ENCODE measurements around the gene LPIN1. TPM values are rescaled to one million over a fixed set of nuclear protein-coding genes. Genes with fewer than 3 reads are reported as not detected.
"Not testable (repeated sequence)": the region's sequence is repeated elsewhere in the genome, so short reads cannot be mapped to it uniquely, and the experiment has no call there.

The LPIN1 gene
- total RNA-seq, 1 donor from 2014 or later: 18.8 TPM

- no peak overlapping the region for H3K27ac ChIP-seq (ENCODE audit: low read depth, low read length)
- no peak overlapping the region for H3K4me3 ChIP-seq (ENCODE audit: low read length in 3 of 3)
- H3K9ac ChIP-seq (ENCODE audit: low read depth in 1 of 3, low read length in 3 of 3): no peak overlapping the region
- H3K4me1 ChIP-seq (ENCODE audit: control insufficient read depth in 3 of 3, insufficient read depth in 3 of 3, low read length in 3 of 3): peaks cover 16 to 36% (median 34%) of the 10 kb centered on the region in 3 donors
- no peaks in the 10 kb centered on the region for H3K9me3 ChIP-seq (ENCODE audit: control insufficient read depth in 3 of 3, low read length in 3 of 3)
- no peaks in the 10 kb centered on the region for H3K27me3 ChIP-seq (ENCODE audit: control insufficient read depth in 3 of 3, insufficient read depth in 3 of 3, low read length in 3 of 3)
- H3K36me3 ChIP-seq (ENCODE audit: control insufficient read depth in 3 of 3, insufficient read depth in 3 of 3, low read length in 3 of 3): peaks cover 49 to 60% (median 51%) of the 10 kb centered on the region in 3 donors
Measured at GRCh38 chr2:11805920-11806319, 59.5 kb downstream of the LPIN1 start.

- H3K9ac ChIP-seq (ENCODE audit: low read depth in 1 of 3, low read length in 3 of 3): peak overlapping the region in 1 of 3 donors; percentile 25
- no peaks in the 10 kb centered on the region for H3K27me3 ChIP-seq (ENCODE audit: control insufficient read depth in 3 of 3, insufficient read depth in 3 of 3, low read length in 3 of 3)
- peaks cover 21 to 39% (median 39%) of the 10 kb centered on the region in 3 donors for H3K4me1 ChIP-seq (ENCODE audit: control insufficient read depth in 3 of 3, insufficient read depth in 3 of 3, low read length in 3 of 3)
- peaks cover 51 to 59% (median 52%) of the 10 kb centered on the region in 3 donors for H3K36me3 ChIP-seq (ENCODE audit: control insufficient read depth in 3 of 3, insufficient read depth in 3 of 3, low read length in 3 of 3)
- no peaks in the 10 kb centered on the region for H3K9me3 ChIP-seq (ENCODE audit: control insufficient read depth in 3 of 3, low read length in 3 of 3)
- H3K4me3 ChIP-seq (ENCODE audit: low read length in 3 of 3): no peak overlapping the region
- peak overlapping the region; percentile 75 for H3K27ac ChIP-seq (ENCODE audit: low read depth, low read length)
Measured at GRCh38 chr2:11807156-11808015, 61.0 kb downstream of the LPIN1 start.

GRCh38 chr2:11808016-11808400, 61.6 kb downstream of the LPIN1 start:
- no peaks in the 10 kb centered on the region for H3K9me3 ChIP-seq (ENCODE audit: control insufficient read depth in 3 of 3, low read length in 3 of 3)
- peak overlapping the region; percentile 75 for H3K27ac ChIP-seq (ENCODE audit: low read depth, low read length)
- peaks cover 49 to 56% (median 51%) of the 10 kb centered on the region in 3 donors for H3K36me3 ChIP-seq (ENCODE audit: control insufficient read depth in 3 of 3, insufficient read depth in 3 of 3, low read length in 3 of 3)
- no peaks in the 10 kb centered on the region for H3K27me3 ChIP-seq (ENCODE audit: control insufficient read depth in 3 of 3, insufficient read depth in 3 of 3, low read length in 3 of 3)
- peaks cover 21 to 39% (median 39%) of the 10 kb centered on the region in 3 donors for H3K4me1 ChIP-seq (ENCODE audit: control insufficient read depth in 3 of 3, insufficient read depth in 3 of 3, low read length in 3 of 3)
- H3K9ac ChIP-seq (ENCODE audit: low read depth in 1 of 3, low read length in 3 of 3): peak overlapping the region in 1 of 3 donors; percentile 25
- no peak overlapping the region for H3K4me3 ChIP-seq (ENCODE audit: low read length in 3 of 3)

- no peak overlapping the region for H3K9ac ChIP-seq (ENCODE audit: low read depth in 1 of 3, low read length in 3 of 3)
- no peaks in the 10 kb centered on the region for H3K27me3 ChIP-seq (ENCODE audit: control insufficient read depth in 3 of 3, insufficient read depth in 3 of 3, low read length in 3 of 3)
- H3K4me3 ChIP-seq (ENCODE audit: low read length in 3 of 3): no peak overlapping the region
- H3K9me3 ChIP-seq (ENCODE audit: control insufficient read depth in 3 of 3, low read length in 3 of 3): no peaks in the 10 kb centered on the region
- peaks cover 34 to 46% (median 41%) of the 10 kb centered on the region in 3 donors for H3K36me3 ChIP-seq (ENCODE audit: control insufficient read depth in 3 of 3, insufficient read depth in 3 of 3, low read length in 3 of 3)
- peak overlapping the region; percentile 7 for H3K27ac ChIP-seq (ENCODE audit: low read depth, low read length)
- peaks cover 21 to 39% (median 39%) of the 10 kb centered on the region in 3 donors for H3K4me1 ChIP-seq (ENCODE audit: control insufficient read depth in 3 of 3, insufficient read depth in 3 of 3, low read length in 3 of 3)
Measured at GRCh38 chr2:11809586-11810236, 63.3 kb downstream of the LPIN1 start.

- Histone ChIP-seq H3K9me3 (ENCODE audit: control insufficient read depth in 3 of 3, low read length in 3 of 3) (no peaks in the 10 kb centered on the region), H3K27me3 (ENCODE audit: control insufficient read depth in 3 of 3, insufficient read depth in 3 of 3, low read length in 3 of 3) (no peaks in the 10 kb centered on the region), H3K36me3 (ENCODE audit: control insufficient read depth in 3 of 3, insufficient read depth in 3 of 3, low read length in 3 of 3) (peaks cover 34 to 45% (median 41%) of the 10 kb centered on the region in 3 donors), H3K4me3 (ENCODE audit: low read length in 3 of 3) (no peak overlapping the region), H3K4me1 (ENCODE audit: control insufficient read depth in 3 of 3, insufficient read depth in 3 of 3, low read length in 3 of 3) (peaks cover 21 to 39% (median 39%) of the 10 kb centered on the region in 3 donors), H3K27ac (ENCODE audit: low read depth, low read length) (peak overlapping the region; percentile 7), H3K9ac (ENCODE audit: low read depth in 1 of 3, low read length in 3 of 3) (peak overlapping the region in 1 of 3 donors; percentile 8)
Measured at GRCh38 chr2:11810237-11810977, 64.0 kb downstream of the LPIN1 start.

GRCh38 chr2:11811036-11811654, 64.7 kb downstream of the LPIN1 start:
- no peak overlapping the region for H3K27ac ChIP-seq (ENCODE audit: low read depth, low read length)
- H3K9me3 ChIP-seq (ENCODE audit: control insufficient read depth in 3 of 3, low read length in 3 of 3): no peaks in the 10 kb centered on the region
- no peak overlapping the region for H3K4me3 ChIP-seq (ENCODE audit: low read length in 3 of 3)
- peak overlapping the region in 2 of 3 donors; percentile 34 to 64 for H3K9ac ChIP-seq (ENCODE audit: low read depth in 1 of 3, low read length in 3 of 3)
- peaks cover 21 to 35% (median 35%) of the 10 kb centered on the region in 3 donors for H3K4me1 ChIP-seq (ENCODE audit: control insufficient read depth in 3 of 3, insufficient read depth in 3 of 3, low read length in 3 of 3)
- no peaks in the 10 kb centered on the region for H3K27me3 ChIP-seq (ENCODE audit: control insufficient read depth in 3 of 3, insufficient read depth in 3 of 3, low read length in 3 of 3)
- peaks cover 31 to 44% (median 37%) of the 10 kb centered on the region in 3 donors for H3K36me3 ChIP-seq (ENCODE audit: control insufficient read depth in 3 of 3, insufficient read depth in 3 of 3, low read length in 3 of 3)

- Histone ChIP-seq H3K27me3 (ENCODE audit: control insufficient read depth in 3 of 3, insufficient read depth in 3 of 3, low read length in 3 of 3) (no peaks in the 10 kb centered on the region), H3K9ac (ENCODE audit: low read depth in 1 of 3, low read length in 3 of 3) (no peak overlapping the region), H3K4me1 (ENCODE audit: control insufficient read depth in 3 of 3, insufficient read depth in 3 of 3, low read length in 3 of 3) (peaks cover 13 to 25% (median 24%) of the 10 kb centered on the region in 3 donors), H3K27ac (ENCODE audit: low read depth, low read length) (no peak overlapping the region), H3K4me3 (ENCODE audit: low read length in 3 of 3) (no peak overlapping the region), H3K9me3 (ENCODE audit: control insufficient read depth in 3 of 3, low read length in 3 of 3) (no peaks in the 10 kb centered on the region), H3K36me3 (ENCODE audit: control insufficient read depth in 3 of 3, insufficient read depth in 3 of 3, low read length in 3 of 3) (peaks cover 32 to 43% (median 39%) of the 10 kb centered on the region in 3 donors)
Measured at GRCh38 chr2:11812466-11813248, 66.2 kb downstream of the LPIN1 start.

- H3K9ac ChIP-seq (ENCODE audit: low read depth in 1 of 3, low read length in 3 of 3); H3K9me3 ChIP-seq (ENCODE audit: control insufficient read depth in 3 of 3, low read length in 3 of 3); H3K4me3 ChIP-seq (ENCODE audit: low read length in 3 of 3); H3K27me3 ChIP-seq (ENCODE audit: control insufficient read depth in 3 of 3, insufficient read depth in 3 of 3, low read length in 3 of 3); H3K27ac ChIP-seq (ENCODE audit: low read depth, low read length): not testable (repeated sequence)
- Histone ChIP-seq H3K36me3 (ENCODE audit: control insufficient read depth in 3 of 3, insufficient read depth in 3 of 3, low read length in 3 of 3) (peaks cover 27 to 39% (median 34%) of the 10 kb centered on the region in 3 donors), H3K4me1 (ENCODE audit: control insufficient read depth in 3 of 3, insufficient read depth in 3 of 3, low read length in 3 of 3) (peaks cover 12 to 19% (median 17%) of the 10 kb centered on the region in 3 donors)
Measured at GRCh38 chr2:11813345-11813744, 66.9 kb downstream of the LPIN1 start.

- Histone ChIP-seq H3K4me3 (ENCODE audit: low read length in 3 of 3) (no peak overlapping the region), H3K36me3 (ENCODE audit: control insufficient read depth in 3 of 3, insufficient read depth in 3 of 3, low read length in 3 of 3) (peaks cover 27 to 39% (median 34%) of the 10 kb centered on the region in 3 donors), H3K9me3 (ENCODE audit: control insufficient read depth in 3 of 3, low read length in 3 of 3) (no peaks in the 10 kb centered on the region), H3K27me3 (ENCODE audit: control insufficient read depth in 3 of 3, insufficient read depth in 3 of 3, low read length in 3 of 3) (no peaks in the 10 kb centered on the region), H3K9ac (ENCODE audit: low read depth in 1 of 3, low read length in 3 of 3) (no peak overlapping the region), H3K4me1 (ENCODE audit: control insufficient read depth in 3 of 3, insufficient read depth in 3 of 3, low read length in 3 of 3) (peaks cover 12 to 19% (median 16%) of the 10 kb centered on the region in 3 donors), H3K27ac (ENCODE audit: low read depth, low read length) (no peak overlapping the region)
Measured at GRCh38 chr2:11813951-11814350, 67.5 kb downstream of the LPIN1 start.
